ENCODE data around the gene BICD1. TPM values are rescaled to one million over a fixed set of nuclear protein-coding genes. Genes with fewer than 3 reads are reported as not detected.
"Not testable (repeated sequence)": the region's sequence is repeated elsewhere in the genome, so short reads cannot be mapped to it uniquely, and the experiment has no call there.

The BICD1 gene
- polyA plus RNA-seq, 1 donor = 9.0 TPM

DNA sequence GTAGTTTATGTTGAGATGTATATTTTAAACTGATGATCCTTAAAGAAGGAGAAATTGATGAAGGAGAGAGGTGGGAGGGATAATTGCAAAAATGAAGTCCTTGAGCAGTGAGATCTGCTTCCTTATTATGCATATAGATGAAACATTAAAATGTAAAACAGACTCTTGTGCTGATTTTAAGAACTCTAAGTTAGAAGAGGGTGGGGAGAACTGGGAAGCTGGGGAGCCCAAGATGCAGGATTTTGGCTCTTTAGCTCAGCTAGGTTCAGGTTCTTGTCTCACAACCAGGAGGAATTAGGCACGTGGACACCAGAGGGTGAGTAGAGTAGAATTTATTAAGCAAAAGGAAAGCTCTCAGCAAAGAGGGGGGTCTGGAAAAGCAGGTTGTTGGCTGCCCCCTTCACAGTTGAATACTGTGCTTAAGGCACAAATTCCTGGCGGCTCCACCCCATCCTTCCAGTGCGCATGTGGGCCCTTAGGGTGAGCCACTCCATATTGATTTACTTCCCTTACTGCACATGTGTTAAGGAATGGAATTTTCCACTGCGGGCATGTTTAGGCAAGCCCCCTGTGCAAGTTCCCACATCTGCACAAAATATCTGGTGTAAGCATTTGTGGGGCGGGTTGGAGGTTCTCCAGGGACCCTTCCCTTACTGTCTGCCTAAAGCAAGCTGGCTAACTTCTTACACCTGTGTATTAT is 141.9 kb downstream of the BICD1 start:
- no peak for DNase-seq (ENCODE audit: low read depth)

DNA sequence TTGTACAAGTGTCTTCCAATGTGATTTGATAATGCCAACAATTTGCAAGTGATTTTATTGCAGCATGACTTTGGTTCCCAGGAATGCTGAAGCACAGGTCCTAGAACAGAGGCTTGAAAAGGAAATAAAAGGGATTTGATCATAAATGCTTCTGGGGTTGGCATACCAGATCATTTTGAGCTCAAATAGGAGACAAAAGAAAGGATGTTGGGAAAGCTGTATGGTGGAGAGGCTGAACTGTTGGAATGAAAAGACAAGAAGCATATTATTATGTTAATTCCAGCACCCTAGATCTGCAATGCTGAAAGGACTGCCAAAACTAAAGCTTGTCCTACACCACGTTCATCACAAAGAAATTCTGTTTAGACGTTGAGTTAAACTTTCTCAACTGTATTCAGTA is 143.1 kb downstream of the BICD1 start:
- DNase-seq (ENCODE audit: low read depth) = no peak

DNA sequence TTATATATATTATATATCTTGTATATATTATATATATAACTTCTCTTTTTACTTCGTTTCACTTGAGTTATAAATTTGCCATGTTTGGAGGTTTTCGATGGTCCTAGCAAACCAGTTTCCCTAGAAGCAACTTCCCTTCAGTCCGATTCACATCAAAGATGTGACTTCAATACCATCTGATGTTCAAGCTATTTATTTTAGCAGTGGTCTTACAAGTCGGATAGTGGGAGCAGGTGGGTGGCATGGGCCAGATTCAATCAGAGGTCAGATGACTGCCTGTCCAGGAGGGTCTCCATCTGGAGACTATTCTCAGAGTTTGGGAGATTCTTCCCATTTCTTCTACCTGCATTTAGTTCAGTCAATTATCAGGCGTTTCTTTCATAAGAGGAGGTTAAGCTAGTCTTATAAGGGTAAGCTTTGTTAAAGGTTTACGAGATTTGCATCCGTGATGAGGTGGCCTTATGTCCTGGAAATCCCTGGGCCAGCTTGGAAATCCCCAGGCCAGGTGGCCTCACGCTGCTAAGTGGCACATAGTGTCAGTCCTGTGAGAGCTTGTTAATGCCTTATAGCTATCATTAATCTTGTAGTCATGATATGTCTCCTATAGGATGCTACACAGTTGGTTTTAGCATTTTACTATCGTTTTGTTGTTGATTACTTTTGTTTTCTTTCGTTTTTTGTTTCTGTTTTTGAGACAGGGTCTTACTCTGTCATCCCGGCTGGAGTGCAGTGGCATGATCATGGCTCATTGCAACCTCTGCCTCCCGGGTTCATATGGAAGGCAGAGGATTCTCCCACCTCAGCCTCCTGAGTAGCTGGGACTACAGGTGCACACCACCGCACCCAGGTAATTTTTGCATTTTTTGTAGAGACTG is 145.8 kb downstream of the BICD1 start:
- DNase-seq (ENCODE audit: low read depth) = no peak

DNA sequence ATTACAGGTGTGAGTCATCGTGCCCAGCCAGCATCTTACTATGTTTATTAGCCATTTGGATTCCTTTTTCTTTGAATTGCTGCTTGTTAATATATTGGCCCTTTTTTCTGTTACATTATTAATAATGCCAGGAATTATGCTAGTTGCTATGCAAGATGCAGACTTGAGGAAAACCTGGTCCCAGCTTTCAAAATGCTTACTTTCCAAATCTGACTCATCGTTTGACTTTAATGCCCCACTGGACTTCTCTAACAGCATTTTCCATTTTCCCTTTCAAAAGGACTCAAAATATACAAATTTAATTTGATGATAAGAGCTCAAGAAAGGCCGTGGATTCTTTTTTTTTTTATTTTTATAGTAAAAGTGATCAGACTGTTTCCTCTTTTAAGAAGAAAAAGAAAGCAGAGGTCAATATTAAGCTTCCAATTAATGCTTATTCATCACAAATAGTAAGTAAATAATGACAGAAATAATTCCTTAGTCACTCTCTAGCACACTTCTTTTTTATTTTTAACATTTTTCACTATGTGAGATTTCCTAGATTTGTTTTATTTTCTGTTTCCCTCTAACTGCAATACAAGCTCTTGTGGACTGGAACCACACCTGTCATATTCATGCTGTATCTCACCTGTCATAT is 146.6 kb downstream of the BICD1 start:
- no peak for DNase-seq (ENCODE audit: low read depth)

DNA sequence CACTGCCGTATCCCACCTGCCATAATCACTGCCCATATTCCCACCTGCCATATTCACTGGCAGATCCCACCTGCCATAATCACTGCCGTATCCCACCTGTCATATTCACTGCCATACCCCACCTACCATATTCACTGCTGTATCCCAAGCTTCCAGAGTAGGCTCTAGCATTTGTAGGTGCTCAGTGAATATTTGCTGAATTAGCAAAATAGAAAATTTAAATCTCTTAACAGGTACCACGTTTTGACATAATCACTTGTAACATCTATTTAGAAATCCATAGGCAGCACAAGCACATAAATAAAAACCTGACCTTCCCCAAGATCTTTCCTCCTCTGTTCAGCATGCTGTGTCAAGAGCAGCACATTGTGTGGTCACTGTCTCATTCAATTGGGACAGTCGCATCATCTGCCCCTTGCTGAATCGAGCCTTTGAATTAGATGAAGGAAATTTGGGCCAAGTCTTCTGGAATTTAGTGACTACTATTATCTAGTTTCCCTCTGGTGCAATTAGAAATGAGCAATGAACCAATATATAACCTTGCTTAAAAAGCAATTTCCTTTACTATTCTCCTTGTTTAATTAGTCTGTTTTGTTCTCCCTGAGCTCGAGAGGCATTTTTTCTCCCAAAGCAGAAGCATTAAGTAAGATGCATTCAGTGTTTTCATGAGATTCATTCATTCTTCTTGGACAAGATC is 147.8 kb downstream of the BICD1 start:
- no peak for DNase-seq (ENCODE audit: low read depth)

DNA sequence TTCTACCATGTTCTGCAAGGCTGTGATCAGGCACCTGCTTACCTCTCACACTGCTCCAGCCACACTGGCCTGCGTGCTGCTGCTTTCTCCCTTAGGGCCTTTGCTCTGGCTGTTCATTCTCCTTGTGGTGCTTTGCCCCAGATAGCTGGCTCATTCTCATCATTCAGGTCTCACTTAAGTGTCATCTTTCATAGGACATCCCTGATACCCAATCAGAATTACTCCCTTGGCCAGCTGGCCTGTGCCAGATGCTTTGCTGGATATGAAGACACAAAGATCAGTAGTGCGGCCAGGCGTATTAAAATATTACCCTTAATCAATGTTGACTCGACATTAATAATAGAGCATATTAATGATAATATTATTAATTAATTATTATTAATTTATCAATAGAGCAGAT is 148.9 kb downstream of the BICD1 start:
- no peak for DNase-seq (ENCODE audit: low read depth)

DNA sequence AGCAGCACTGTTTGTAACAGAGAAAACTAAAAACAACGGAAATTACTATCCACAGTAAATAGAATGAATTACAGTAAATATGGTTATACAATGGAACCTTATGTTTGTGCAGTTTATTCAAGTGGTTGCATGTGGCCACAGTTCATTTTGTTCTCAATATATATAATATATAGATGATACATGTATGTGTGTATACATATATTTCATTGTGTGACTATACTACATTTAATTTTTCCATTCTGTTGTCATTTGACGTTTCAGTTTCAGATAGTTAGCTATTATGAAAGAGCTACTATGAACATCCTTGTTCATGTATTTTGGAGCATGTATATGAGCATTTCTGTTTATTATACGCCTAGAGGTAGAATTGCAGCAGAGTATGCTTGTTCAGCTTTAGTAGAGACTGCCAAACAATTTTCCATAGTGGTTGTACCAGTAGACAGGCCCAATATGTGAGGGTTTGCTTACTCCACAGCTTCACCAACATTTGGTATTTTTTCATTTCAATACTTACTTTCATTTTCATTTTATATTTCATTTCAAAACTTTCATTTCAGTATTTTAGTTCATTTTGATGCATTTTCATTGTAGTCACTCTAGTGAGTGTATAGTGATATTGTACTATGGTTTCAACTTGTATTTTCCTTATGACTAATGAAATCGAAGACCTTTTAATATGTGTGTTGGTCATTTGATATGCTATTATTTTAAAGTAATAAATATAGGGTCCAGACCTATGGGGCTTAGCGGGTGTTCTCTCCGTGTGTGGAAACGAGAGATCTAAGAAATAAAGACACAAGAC is 151.2 kb downstream of the BICD1 start:
- no peak for DNase-seq (ENCODE audit: low read depth)

DNA sequence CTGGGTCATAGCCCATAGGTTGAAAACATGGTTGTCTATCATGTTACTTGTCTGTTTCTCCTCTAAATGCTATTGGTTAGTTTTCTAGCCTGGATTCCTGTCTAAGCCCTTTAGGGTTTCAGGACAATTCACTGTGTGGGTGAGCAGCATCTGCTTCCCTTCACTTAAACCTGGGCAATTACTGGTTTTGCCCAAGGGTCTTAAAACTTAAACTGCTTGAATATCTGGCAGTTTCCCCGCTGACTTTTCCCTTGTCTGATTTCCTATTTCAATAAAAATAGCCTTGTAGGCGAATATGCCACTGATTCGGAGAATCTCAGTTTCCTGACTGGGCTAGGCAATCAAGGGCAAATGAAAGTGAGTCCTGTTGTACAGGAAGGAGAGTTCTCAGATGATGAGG is 154.0 kb downstream of the BICD1 start:
- DNase-seq (ENCODE audit: low read depth) = no peak

DNA sequence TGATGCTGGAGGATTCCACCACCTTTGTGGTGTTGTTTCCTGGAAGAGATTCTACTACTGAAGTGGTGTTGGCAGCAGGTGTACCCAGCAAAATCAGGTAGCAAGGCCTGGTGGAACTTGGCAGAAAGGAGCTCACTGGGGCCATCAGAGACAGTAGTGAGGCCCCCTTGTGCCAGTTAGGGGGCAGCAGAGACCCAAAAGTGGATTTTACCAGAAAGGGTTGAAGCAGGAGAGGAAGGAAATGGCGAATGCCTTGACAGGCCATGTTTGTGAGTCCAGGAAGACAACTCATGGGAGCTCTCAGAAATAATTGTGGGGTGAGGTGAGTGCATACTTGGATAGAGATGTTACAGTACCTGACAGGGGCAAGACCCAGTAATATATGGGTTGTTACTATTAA is 155.0 kb downstream of the BICD1 start:
- DNase-seq (ENCODE audit: low read depth) = no peak

DNA sequence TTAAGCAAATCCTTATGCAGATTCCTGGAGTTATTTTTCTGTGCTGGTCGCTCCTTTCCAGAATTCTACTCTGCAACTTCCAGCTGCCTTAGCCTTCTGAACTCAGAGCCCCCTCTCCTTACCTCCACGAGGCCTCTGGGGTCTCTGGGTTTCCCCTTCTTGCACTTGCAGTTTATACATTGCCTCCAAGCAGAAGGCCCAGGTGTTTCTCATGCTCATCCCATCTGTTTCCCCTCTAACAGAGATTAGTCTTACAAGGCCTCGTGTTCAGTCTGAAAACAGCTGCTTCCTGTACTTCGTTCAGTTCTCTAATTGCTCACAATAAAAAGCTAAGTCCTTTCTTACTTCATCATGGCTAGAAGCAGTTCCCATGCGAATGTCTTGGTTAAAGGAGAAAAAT is 158.3 kb downstream of the BICD1 start:
- DNase-seq (ENCODE audit: low read depth) = peak; percentile 63

DNA sequence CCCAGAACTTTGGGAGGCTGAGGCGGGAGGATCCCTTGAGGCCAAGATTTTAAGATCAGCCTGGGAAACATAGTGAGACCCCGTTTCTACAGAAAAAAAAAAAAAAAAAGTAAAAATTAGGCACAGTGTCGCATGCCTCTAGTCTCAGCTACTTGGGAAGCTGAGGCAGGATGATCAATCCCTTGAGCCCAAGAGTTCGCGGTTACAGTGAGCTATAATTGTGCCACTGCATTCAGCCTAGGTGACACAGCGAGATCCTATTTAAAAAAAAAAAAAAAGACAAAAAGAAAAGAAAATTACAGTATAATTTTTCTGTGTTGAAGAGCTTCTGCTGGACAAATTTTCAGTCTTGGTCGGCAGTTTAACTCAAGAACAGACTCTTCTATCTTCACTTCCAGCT is 158.8 kb downstream of the BICD1 start:
- no peak for DNase-seq (ENCODE audit: low read depth)

DNA sequence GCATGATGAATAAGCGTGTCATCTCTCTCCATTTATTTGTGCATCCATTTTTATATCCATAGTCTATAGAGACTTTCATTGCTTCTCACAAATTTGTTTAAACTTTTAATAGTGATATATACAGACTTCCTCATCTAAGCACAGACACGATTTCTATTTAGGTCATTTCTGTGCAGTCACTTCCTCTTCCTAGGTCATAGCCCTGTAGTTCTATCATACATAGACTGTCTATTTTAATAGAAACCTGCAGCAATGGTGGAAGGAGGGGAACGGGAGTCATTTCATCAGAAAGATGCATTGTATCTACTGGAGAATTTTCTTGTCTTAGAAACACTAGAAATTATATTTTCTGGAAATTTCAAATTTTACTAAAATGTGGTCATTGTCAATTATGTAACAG is 159.3 kb downstream of the BICD1 start:
- DNase-seq (ENCODE audit: low read depth) = no peak

DNA sequence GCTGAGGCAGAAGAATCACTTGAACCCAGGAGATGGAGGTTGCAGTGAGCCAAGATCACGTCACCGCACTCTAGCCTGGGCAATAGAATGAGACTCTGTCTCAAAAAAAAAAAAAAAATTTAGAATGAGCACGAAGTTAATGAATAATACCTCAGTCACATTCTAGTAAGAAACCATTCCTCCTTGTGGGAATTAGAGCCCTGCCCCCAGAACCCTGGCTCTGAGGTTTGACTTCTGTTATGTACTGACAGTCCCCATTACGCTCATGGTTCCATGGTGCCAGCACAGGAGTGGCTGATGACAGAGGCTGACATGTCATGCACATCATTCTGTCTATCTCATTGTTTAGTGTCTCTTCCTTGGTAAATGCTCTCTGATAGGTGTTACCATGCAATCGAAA is 160.1 kb downstream of the BICD1 start:
- DNase-seq (ENCODE audit: low read depth) = no peak

DNA sequence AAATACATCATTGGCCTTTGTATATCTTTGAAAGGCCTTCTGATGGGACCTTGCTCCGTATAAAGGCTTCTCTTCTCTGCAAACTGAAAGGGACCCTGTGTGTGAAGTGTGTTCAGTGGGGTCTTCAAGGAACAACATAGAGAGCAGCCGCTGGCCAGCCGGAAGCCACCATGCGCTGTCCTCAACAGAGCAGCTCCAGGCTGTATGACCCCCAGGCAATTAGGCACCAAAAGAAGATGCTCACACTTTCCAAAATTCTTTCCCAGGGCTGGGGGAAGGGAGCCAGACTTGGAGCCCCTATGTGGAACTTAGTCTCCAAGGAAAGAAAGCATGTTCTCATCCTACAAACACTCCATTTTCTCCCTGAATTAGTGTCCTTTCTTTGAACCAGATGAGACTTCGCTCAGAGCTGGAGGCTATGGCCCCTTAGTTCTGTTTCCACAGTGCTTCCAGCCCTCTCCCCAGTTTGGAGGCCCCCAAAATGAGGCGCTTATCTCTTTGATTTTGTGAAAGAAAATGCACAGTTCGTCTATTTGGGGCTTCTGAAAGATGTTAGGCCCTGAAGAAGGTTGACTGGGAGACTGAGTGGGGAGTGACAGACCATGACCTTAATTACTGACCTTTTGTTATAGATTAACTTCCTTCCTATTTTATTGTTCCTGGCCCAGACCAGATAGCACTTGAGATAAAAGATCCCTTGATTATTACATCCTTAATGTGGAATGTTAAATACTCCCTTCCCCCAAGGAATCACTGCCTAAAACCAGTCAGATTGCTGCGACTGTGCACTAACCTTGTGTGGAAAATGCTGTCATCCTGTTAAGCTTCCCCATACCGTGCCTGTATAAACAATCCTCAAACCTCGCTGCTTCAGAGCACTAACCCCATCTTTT is 164.4 kb downstream of the BICD1 start:
- peak; percentile 32 for DNase-seq (ENCODE audit: low read depth)

DNA sequence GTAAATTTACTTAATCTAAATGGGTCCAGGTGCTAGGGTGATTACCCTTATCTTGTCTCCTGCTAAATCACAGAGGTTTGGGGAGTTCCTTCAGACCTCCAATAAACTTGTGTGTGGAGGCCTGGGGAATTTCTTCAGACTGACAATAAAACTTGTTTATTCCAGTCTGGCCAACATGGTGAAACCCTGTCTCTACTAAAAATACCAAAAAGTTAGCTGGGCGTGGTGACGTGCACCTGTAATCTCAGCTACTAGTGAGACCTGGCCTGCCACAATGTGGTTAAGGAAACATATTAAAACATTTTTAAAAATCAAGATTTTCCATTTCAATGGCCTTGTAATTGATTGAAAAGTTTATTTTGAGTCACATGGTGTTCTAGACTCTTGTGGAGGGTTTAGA is 165.8 kb downstream of the BICD1 start:
- no peak for DNase-seq (ENCODE audit: low read depth)

DNA sequence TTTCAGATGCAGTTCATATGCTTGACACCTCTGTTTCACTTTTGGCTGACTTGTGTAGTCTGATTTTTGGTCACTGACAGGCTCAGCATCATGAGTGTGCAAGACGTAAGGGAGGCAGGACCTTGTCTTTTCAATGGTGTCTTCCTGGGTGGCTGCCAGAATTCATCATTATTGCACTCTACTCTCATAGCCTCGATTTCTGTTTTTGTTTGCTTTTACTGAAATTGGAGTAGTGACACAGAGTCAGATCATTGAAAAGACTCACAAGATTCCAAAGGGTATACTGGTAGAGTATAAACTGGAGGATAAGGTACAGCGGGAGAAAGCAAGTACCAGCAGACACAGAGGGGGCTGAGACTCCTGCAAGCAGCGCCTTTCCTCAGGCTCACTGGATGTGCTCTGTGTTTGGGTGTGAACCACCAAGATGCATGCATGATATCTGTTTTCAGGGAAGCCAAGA is 166.4 kb downstream of the BICD1 start:
- no peak for DNase-seq (ENCODE audit: low read depth)

DNA sequence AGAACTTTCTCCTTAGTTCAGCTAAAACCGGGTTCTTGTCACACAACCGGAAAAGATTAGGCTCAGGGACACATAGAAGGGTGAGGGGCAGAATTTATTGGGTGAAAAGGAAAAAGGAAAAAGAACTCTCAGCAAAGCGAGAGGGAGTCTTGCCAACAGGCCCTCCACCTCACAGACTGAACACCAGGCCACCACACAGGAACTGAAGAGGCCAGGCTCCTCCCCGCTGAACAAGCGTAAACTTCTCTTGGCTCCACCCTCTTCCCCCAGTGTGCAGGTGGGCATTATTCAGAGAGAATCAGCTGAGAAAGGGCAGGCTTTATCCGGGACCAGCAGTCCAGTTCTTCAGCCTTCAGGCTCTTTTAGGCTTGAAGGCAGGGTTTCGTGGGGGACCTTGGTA is 167.1 kb downstream of the BICD1 start:
- no peak for DNase-seq (ENCODE audit: low read depth)

DNA sequence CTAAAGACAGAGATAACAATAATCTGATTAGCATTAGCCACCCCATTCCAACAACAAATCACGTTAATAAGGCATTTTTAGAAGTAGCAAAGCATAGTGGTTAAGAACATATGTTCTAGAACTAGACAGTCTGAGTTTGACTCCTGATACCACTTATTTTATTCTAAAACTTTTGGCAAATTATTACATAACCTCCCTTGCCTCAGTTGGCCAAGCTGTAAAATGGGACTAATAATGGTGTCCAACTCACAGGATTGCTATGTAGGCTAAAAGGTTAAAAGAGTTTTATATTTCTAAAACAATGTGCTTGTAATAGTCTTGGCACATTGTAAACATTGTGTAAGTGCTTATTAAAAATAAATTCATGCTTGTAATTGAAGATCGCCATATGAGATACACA is 168.0 kb downstream of the BICD1 start:
- no peak for DNase-seq (ENCODE audit: low read depth)

DNA sequence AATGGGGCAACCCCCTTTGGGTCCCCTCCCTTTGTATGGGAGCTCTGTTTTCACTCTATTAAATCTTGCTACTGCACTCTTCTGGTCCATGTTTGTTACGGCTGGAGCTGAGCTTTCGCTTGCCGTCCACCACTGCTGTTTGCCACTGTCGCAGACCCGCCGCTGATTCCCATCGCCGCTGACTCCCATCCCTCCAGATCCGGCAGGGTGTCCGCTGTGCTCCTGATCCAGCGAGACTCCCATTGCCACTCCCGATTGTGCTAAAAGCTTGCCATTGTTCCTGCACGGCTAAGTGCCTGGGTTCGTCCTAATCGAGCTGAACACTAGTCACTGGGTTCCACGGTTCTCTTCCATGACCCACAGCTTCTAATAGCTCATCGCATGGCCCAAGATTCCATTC is 168.9 kb downstream of the BICD1 start:
- DNase-seq (ENCODE audit: low read depth) = not testable (repeated sequence)

DNA sequence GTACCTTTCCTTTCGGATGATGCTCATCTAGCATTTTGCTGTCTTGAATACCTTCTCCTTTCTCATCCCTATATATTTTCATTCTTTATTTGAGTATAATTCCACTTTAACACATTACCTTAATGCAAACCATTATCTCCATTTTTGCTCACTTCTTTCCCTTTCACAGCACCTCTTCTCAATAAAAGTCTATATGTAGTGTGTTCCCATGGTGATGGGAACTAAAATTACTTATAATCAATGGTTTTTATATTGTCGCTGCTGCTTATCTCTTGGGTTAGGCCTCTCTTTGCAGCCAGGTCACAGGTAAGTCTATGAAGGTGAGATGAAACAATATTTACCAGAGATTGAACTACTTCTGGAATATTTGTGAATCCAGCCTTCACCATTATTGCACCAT is 171.1 kb downstream of the BICD1 start:
- DNase-seq (ENCODE audit: low read depth) = no peak
